GM12878 (cell line): ENCODE measurements around the gene NOS1AP. TPM values are rescaled to one million over a fixed set of nuclear protein-coding genes. Genes with fewer than 3 reads are reported as not detected.

ENCODE experiments used
- ATAC-seq: fragments of 200-7000 bp; cut with Tn5 transposase; 3 replicates; pipeline ENCODE4 v1.9.1; 2020; ENCODE audit warnings: mild to moderate bottlenecking, moderate library complexity
- BruUV-seq: library from RNA; stranded (reverse); fragments of 400-500 nt; replicated peaks from 2 replicates; lab custom pipeline; 2021; lab: Mats Ljungman, UMichigan
- CTCF ChIA-PET: fragments of 300-600 bp; sonication (Branson Sonifier 250); formaldehyde crosslinking; extraction: SDS; loops from one replicate; lab custom pipeline; 2021; ENCODE audit warnings: inconsistent platforms; lab: Yijun Ruan, JAX
- POLR2A ChIA-PET: fragments of 350-600 bp; formaldehyde crosslinking; extraction: SDS; loops from one replicate; lab custom pipeline; 2021; ENCODE audit warnings: inconsistent platforms; lab: Charles Lee
- RAD21 ChIA-PET: fragments of 300-600 bp; sonication (Branson Sonifier 250); formaldehyde crosslinking; loops from one replicate; lab custom pipeline; 2023; ENCODE audit warnings: antibody characterized with exemption; ENCODE audit not compliant: unreplicated experiment; lab: Charles Lee
- SMC1A ChIA-PET: fragments of 300-600 bp; sonication (Branson Sonifier 250); formaldehyde crosslinking; loops from one replicate; lab custom pipeline; 2023; ENCODE audit not compliant: unreplicated experiment, uncharacterized antibody; lab: Charles Lee
- DNase-seq: peaks from one replicate; pipeline ENCODE4 v3.0.0-alpha.2; 2011; ENCODE audit warnings: low read depth, low spot score
- FAIRE-seq: peaks from 3 replicates; lab custom pipeline; 2011; peaks lifted over from hg19 to GRCh38; lab: Jason Lieb, UNC
- H2AFZ ChIP-seq: 2 replicates; pipeline ENCODE4 v1.6.0; 2011; ENCODE audit warnings: low read depth, low read length, control low read depth; ENCODE audit not compliant: control insufficient read depth
- H3K27ac ChIP-seq: 2 replicates; pipeline ENCODE4 v1.5.1; 2011; ENCODE audit warnings: control low read depth; ENCODE audit not compliant: control insufficient read depth, insufficient read depth
- H3K27me3 ChIP-seq, 2 experiments: replicated peaks in 1 of 2; 2 replicates each; pipeline versions ENCODE4 v1.6.0 to v1.6.1; 2011; ENCODE audit warnings: low read length in 1 of 2; ENCODE audit not compliant: control insufficient read depth in 2 of 2, insufficient read depth in 2 of 2
- H3K36me3 ChIP-seq, 2 experiments: 2 replicates each; pipeline ENCODE4 v1.5.1; 2011; ENCODE audit warnings: low read length in 1 of 2; ENCODE audit not compliant: control insufficient read depth in 2 of 2, insufficient read depth in 2 of 2
- H3K4me1 ChIP-seq: 2 replicates; pipeline ENCODE4 v1.6.1; 2011; ENCODE audit warnings: mild to moderate bottlenecking, low read length, moderate library complexity, mixed read lengths; ENCODE audit not compliant: control insufficient read depth, insufficient read depth
- H3K4me2 ChIP-seq: 2 replicates; pipeline ENCODE4 v1.6.0; 2011; ENCODE audit warnings: control low read depth; ENCODE audit not compliant: control insufficient read depth, insufficient read depth
- H3K4me3 ChIP-seq: fragments of 200-600 bp; sonication (generic); 2 replicates; pipeline ENCODE4 v1.5.1; 2016
- H3K79me2 ChIP-seq: 2 replicates; pipeline ENCODE4 v1.6.0; 2011; ENCODE audit warnings: low read length; ENCODE audit not compliant: control insufficient read depth, insufficient read depth
- H3K9ac ChIP-seq: 2 replicates; pipeline ENCODE4 v1.8.0; 2011; ENCODE audit warnings: low read length, control low read depth, mixed read lengths; ENCODE audit not compliant: control insufficient read depth, insufficient read depth
- H3K9me3 ChIP-seq: replicated peaks from 3 replicates; pipeline ENCODE4 v1.5.1; 2011; ENCODE audit warnings: mild to moderate bottlenecking, low read length; ENCODE audit not compliant: control insufficient read depth, insufficient read depth
- H4K20me1 ChIP-seq: 2 replicates; pipeline ENCODE4 v1.6.0; 2011; ENCODE audit not compliant: control insufficient read depth, insufficient read depth
- BCL11A ChIP-seq: IDR thresholded peaks from 2 replicates; pipeline ENCODE4 v1.6.1; 2011; ENCODE audit warnings: low read depth, low read length
- CHD4 ChIP-seq: fragments of 200-600 bp; sonication (generic); IDR thresholded peaks from 2 replicates; pipeline ENCODE4 v1.6.1; 2016; ENCODE audit warnings: mild to moderate bottlenecking
- LARP7 ChIP-seq: fragments of 450-650 bp; IDR thresholded peaks from 2 replicates; pipeline ENCODE4 v1.6.1; 2017; ENCODE audit warnings: mild to moderate bottlenecking
- NFXL1 ChIP-seq: fragments of 450-650 bp; IDR thresholded peaks from 2 replicates; pipeline ENCODE4 v1.6.1; 2017; ENCODE audit warnings: antibody characterized with exemption, mild to moderate bottlenecking, borderline replicate concordance
- NRF1 ChIP-seq: conservative IDR thresholded peaks from 2 replicates; pipeline ENCODE4 v1.6.1; 2011; ENCODE audit warnings: mild to moderate bottlenecking, low read depth, low read length, improper control_type of control experiment
- SPI1 ChIP-seq: IDR thresholded peaks from 2 replicates; pipeline ENCODE4 v1.6.1; 2011; ENCODE audit warnings: low read depth, mild to moderate bottlenecking, low read length, moderate library complexity, borderline replicate concordance; ENCODE audit not compliant: insufficient read depth
- YY1 ChIP-seq: IDR thresholded peaks from 2 replicates; pipeline ENCODE4 v1.6.1; 2011; ENCODE audit warnings: low read depth, mild to moderate bottlenecking, low read length
- ZNF207 ChIP-seq: fragments of 450-650 bp; IDR thresholded peaks from 2 replicates; pipeline ENCODE4 v1.6.1; 2014; ENCODE audit warnings: antibody characterized with exemption, mild to moderate bottlenecking, borderline replicate concordance
- WGBS: methylation state at CpG from one replicate; pipeline ENCODE4 v1.1.6; 2016; ENCODE audit warnings: low lambda C conversion rate; ENCODE audit not compliant: insufficient replicate concordance, insufficient coverage; ENCODE audit errors: missing lambda C conversion rate; 5-methylcytosine and 5-hydroxymethylcytosine counted together
- in situ Hi-C: fragments of 300-500 bp; cut with MboI; formaldehyde crosslinking; loops from 9 replicates; pipeline ENCODE4 v1.14.3; 2018; ENCODE audit warnings: mixed read lengths
- intact Hi-C: fragments of 100-400 bp; cut with micrococcal nuclease; formaldehyde crosslinking; loops from one replicate; pipeline ENCODE4 v1.14.2; 2022; ENCODE audit not compliant: unreplicated experiment
- polyA plus RNA-seq, 11 experiments: library from polyadenylated mRNA; depleted of rRNA in 4 of 11; unstranded in 6 of 11; stranded (reverse) in 5 of 11; fragments of >200 nt; fragmentation: Nextera tagmentation in 4 of 11; fragmentation: Illumina TruSeq in 1 of 11; extraction: Ambion mirVana in 4 of 11; extraction: Trizol in 1 of 11; gene quantifications; 1 replicate in 1 of 11; 2 replicates in 10 of 11; pipeline versions ENCODE4 v1.2.1 to v1.2.3, GENCODE V29; 2011 to 2016; ENCODE audit warnings: inconsistent platforms in 2 of 11, missing spikeins in 2 of 11, low read depth in 1 of 11
- total RNA-seq, 4 experiments: library from RNA; depleted of rRNA in 3 of 4; stranded (reverse); fragments of >200 nt in 3 of 4; fragmentation: Illumina TruSeq in 1 of 4; extraction: Trizol in 1 of 4; gene quantifications; 2 replicates each; pipeline versions ENCODE4 v1.2.1 to v1.2.3, GENCODE V29; 2013 to 2021
- TF ChIP-seq, protein P1 (sequence below): IDR thresholded peaks from 2 replicates; pipeline ENCODE4 v1.6.1; 2012; ENCODE audit warnings: improper control_type of control experiment, low read depth, low read length; ENCODE audit not compliant: insufficient replicate concordance
- TF ChIP-seq, protein P2 (sequence below): fragments of 450-650 bp; IDR thresholded peaks from 2 replicates; pipeline ENCODE4 v1.6.1; 2014; ENCODE audit warnings: mild to moderate bottlenecking
- TF ChIP-seq, protein P3 (sequence below): IDR thresholded peaks from 2 replicates; pipeline ENCODE4 v1.6.1; 2011; ENCODE audit warnings: low read depth, low read length, improper control_type of control experiment, borderline replicate concordance
- TF ChIP-seq, protein P4 (sequence below): fragments of 150-350 bp; IDR thresholded peaks from 2 replicates; pipeline ENCODE4 v1.6.1; 2014; ENCODE audit warnings: mild to moderate bottlenecking, low read depth, low read length
- TF ChIP-seq, protein P5 (sequence below): IDR thresholded peaks from 2 replicates; pipeline ENCODE4 v1.6.1; 2011; ENCODE audit warnings: low read depth, mild to moderate bottlenecking, low read length, moderate library complexity, borderline replicate concordance; ENCODE audit errors: extremely low read depth

The NOS1AP gene
- total and polyA plus RNA-seq, 10 of the 15 experiments (the other 5 are each of a cell fraction or from before 2014, with no cell fraction given) = 0.03 to 0.15 TPM; not detected in 8

DNA sequence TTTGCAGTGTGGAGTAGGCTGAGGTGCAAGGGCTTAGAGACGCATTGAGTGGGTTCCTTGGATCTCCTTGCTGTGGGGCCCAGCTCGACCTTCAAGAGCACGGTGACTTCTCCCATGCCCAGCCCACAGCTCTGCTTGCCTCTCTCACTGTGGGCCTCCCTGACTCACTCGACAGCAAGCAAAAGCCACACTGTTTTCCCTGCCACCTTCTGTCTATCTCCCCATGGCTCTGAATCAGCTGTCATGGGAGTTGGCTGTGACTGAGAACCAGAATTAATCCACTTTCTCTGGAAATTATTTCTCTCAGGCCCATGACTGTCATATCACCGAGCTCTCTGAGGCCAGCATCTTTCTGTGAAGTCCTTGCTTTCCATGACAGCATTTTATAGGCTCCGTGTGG, 140.7 kb downstream of the NOS1AP start (continued):
- TF ChIP-seq, protein P1, sequence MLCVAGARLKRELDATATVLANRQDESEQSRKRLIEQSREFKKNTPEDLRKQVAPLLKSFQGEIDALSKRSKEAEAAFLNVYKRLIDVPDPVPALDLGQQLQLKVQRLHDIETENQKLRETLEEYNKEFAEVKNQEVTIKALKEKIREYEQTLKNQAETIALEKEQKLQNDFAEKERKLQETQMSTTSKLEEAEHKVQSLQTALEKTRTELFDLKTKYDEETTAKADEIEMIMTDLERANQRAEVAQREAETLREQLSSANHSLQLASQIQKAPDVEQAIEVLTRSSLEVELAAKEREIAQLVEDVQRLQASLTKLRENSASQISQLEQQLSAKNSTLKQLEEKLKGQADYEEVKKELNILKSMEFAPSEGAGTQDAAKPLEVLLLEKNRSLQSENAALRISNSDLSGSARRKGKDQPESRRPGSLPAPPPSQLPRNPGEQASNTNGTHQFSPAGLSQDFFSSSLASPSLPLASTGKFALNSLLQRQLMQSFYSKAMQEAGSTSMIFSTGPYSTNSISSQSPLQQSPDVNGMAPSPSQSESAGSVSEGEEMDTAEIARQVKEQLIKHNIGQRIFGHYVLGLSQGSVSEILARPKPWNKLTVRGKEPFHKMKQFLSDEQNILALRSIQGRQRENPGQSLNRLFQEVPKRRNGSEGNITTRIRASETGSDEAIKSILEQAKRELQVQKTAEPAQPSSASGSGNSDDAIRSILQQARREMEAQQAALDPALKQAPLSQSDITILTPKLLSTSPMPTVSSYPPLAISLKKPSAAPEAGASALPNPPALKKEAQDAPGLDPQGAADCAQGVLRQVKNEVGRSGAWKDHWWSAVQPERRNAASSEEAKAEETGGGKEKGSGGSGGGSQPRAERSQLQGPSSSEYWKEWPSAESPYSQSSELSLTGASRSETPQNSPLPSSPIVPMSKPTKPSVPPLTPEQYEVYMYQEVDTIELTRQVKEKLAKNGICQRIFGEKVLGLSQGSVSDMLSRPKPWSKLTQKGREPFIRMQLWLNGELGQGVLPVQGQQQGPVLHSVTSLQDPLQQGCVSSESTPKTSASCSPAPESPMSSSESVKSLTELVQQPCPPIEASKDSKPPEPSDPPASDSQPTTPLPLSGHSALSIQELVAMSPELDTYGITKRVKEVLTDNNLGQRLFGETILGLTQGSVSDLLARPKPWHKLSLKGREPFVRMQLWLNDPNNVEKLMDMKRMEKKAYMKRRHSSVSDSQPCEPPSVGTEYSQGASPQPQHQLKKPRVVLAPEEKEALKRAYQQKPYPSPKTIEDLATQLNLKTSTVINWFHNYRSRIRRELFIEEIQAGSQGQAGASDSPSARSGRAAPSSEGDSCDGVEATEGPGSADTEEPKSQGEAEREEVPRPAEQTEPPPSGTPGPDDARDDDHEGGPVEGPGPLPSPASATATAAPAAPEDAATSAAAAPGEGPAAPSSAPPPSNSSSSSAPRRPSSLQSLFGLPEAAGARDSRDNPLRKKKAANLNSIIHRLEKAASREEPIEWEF = no peak
- TF ChIP-seq CHD4 (no peak), BCL11A (no peak)
- TF ChIP-seq, protein P2, sequence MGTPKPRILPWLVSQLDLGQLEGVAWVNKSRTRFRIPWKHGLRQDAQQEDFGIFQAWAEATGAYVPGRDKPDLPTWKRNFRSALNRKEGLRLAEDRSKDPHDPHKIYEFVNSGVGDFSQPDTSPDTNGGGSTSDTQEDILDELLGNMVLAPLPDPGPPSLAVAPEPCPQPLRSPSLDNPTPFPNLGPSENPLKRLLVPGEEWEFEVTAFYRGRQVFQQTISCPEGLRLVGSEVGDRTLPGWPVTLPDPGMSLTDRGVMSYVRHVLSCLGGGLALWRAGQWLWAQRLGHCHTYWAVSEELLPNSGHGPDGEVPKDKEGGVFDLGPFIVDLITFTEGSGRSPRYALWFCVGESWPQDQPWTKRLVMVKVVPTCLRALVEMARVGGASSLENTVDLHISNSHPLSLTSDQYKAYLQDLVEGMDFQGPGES = no peak

DNA sequence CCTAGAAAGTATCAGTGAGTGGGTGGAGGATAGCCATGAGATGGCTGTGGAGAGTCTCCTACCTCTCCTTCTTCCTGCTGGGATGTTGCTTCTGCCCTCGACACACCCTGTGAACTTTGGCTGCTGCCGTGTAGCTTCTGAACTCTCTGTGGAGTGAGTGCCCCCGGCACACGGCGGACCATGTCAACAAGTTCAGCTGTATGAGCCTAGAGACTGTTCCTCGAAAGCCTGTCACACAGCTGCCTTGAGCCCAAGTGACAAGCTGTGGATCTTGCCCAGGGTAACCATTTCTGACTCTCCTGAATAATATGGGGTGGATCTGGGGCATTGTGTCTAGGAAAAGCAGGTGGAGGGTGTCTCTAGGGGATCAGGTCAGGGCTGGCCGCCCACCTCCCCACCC, 143.2 kb downstream of the NOS1AP start:
- ChIA-PET CTCF (no interaction called here), SMC1A (interaction anchor here (0.5 to 1.1 kb wide), 2 partner anchors 17 to 283 kb away, joined by 3 read pairs; no protein-coding TSS in a partner anchor), RAD21 (no interaction called here), POLR2A (no interaction called here)
- H4K20me1 ChIP-seq = no peaks in the 10 kb centered on the region
- WGBS = 8% methylated on average over 6 of the region's 7 CpGs
- peaks cover 0 to 3% of the 10 kb centered on the region in 2 experiments; a peak in 2 of 4 replicates for H3K27me3 ChIP-seq
- no peak overlapping the region for H3K4me3 ChIP-seq
- no peaks in the 10 kb centered on the region for H3K36me3 ChIP-seq
- H3K9ac ChIP-seq = no peak overlapping the region
- H3K4me2 ChIP-seq = no peak overlapping the region
- H3K9me3 ChIP-seq = no peaks in the 10 kb centered on the region
- no peak overlapping the region for H2AFZ ChIP-seq
- no peak for FAIRE-seq
- no peaks in the 10 kb centered on the region for H3K79me2 ChIP-seq
- BruUV-seq = no TSS peak
- no peaks in the 10 kb centered on the region for H3K4me1 ChIP-seq
- no peak overlapping the region for H3K27ac ChIP-seq
- intact Hi-C loops = no loop called here
- ATAC-seq = no peak
- no peak for DNase-seq
- in situ Hi-C loops = no loop called here
- TF ChIP-seq NFXL1 (no peak), SPI1 (no peak), LARP7 (no peak), ZNF207 (no peak), NRF1 (no peak), YY1 (no peak)
- TF ChIP-seq, protein P3, sequence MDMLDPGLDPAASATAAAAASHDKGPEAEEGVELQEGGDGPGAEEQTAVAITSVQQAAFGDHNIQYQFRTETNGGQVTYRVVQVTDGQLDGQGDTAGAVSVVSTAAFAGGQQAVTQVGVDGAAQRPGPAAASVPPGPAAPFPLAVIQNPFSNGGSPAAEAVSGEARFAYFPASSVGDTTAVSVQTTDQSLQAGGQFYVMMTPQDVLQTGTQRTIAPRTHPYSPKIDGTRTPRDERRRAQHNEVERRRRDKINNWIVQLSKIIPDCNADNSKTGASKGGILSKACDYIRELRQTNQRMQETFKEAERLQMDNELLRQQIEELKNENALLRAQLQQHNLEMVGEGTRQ = no peak
- TF ChIP-seq, protein P4, sequence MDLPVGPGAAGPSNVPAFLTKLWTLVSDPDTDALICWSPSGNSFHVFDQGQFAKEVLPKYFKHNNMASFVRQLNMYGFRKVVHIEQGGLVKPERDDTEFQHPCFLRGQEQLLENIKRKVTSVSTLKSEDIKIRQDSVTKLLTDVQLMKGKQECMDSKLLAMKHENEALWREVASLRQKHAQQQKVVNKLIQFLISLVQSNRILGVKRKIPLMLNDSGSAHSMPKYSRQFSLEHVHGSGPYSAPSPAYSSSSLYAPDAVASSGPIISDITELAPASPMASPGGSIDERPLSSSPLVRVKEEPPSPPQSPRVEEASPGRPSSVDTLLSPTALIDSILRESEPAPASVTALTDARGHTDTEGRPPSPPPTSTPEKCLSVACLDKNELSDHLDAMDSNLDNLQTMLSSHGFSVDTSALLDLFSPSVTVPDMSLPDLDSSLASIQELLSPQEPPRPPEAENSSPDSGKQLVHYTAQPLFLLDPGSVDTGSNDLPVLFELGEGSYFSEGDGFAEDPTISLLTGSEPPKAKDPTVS = no peak
- TF ChIP-seq, protein P5, sequence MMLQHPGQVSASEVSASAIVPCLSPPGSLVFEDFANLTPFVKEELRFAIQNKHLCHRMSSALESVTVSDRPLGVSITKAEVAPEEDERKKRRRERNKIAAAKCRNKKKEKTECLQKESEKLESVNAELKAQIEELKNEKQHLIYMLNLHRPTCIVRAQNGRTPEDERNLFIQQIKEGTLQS = no peak
